ENCODE data around the gene TTPAL.

The TTPAL gene

GRCh38 chr20:44521484-44522481, 46.1 kb downstream of the TTPAL start, which contains the start of gene SERINC3 (continued):
- TF ChIP-seq CTCF (tag by site-specific recombination; IDR thresholded peaks at IDR 0.05): peak; percentile 7; the same call in 1 of the 2 replicates
- TF ChIP-seq ZNF449 (tag by site-specific recombination; IDR thresholded peaks at IDR 0.05): no peak
- no peak for TF ChIP-seq PRDM6 (tag by site-specific recombination; IDR thresholded peaks at IDR 0.05)
- no peak for TF ChIP-seq ZNF48 (tag by site-specific recombination; IDR thresholded peaks at IDR 0.05)
- no peak for TF ChIP-seq MYNN (tag by site-specific recombination; IDR thresholded peaks at IDR 0.05; ENCODE audit: borderline replicate concordance)
- TF ChIP-seq ZNF391 (tag by site-specific recombination; IDR thresholded peaks at IDR 0.05; ENCODE audit: borderline replicate concordance, low read depth): no peak
- TF ChIP-seq TRIM28 (IDR thresholded peaks at IDR 0.05; ENCODE audit: borderline replicate concordance, low read length): 0 out of 2 replicates have a peak, but pooled peaks have one; percentile 16
- TF ChIP-seq ZNF140 (tag by site-specific recombination; IDR thresholded peaks at IDR 0.05): no peak
- peak; percentile 74; the same call in 1 of the 2 replicates for TF ChIP-seq ZNF2 (tag by site-specific recombination; IDR thresholded peaks at IDR 0.05)
- no peak for TF ChIP-seq ZNF302 (tag by site-specific recombination; IDR thresholded peaks at IDR 0.05; ENCODE audit: low read depth)
- TF ChIP-seq ZBTB11 (tag by site-specific recombination; conservative IDR thresholded peaks at IDR 0.05; ENCODE audit: low read depth): peak; percentile 92
- peak; percentile 76 for TF ChIP-seq ZXDB (tag by site-specific recombination; IDR thresholded peaks at IDR 0.05)
- TF ChIP-seq ZNF248 (tag by site-specific recombination; IDR thresholded peaks at IDR 0.05): no peak
- no peak for TF ChIP-seq ZNF623 (tag by site-specific recombination; IDR thresholded peaks at IDR 0.05)
- no peak for TF ChIP-seq ZNF239 (tag by site-specific recombination; IDR thresholded peaks at IDR 0.05)
- TF ChIP-seq ZNF600 (tag by site-specific recombination; IDR thresholded peaks at IDR 0.05): peak; percentile 71
- TF ChIP-seq ZNF670 (tag by site-specific recombination; IDR thresholded peaks at IDR 0.05; ENCODE audit: low read depth): no peak
- TF ChIP-seq ZBTB6 (tag by site-specific recombination; IDR thresholded peaks at IDR 0.05): no peak
- no peak for TF ChIP-seq EGR2 (tag by site-specific recombination; IDR thresholded peaks at IDR 0.05; ENCODE audit: low read depth)
- TF ChIP-seq GFI1B (tag by site-specific recombination; IDR thresholded peaks at IDR 0.05): no peak
- no peak for TF ChIP-seq ZNF266 (tag by site-specific recombination; IDR thresholded peaks at IDR 0.05; ENCODE audit: low read depth)
- TF ChIP-seq ZNF704 (tag by site-specific recombination; IDR thresholded peaks at IDR 0.05): no peak
- no peak for TF ChIP-seq ZNF274 (IDR thresholded peaks at IDR 0.05; ENCODE audit: low read length)
- no peak for TF ChIP-seq ZNF274 (tag by site-specific recombination; IDR thresholded peaks at IDR 0.05; ENCODE audit: borderline replicate concordance)
- TF ChIP-seq GLIS1 (tag by site-specific recombination; IDR thresholded peaks at IDR 0.05): peak; percentile 34; the same call in 1 of the 2 replicates
- TF ChIP-seq ZNF138 (tag by site-specific recombination; IDR thresholded peaks at IDR 0.05; ENCODE audit: borderline replicate concordance): no peak
- peak; percentile 50; the same call in 1 of the 2 replicates for TF ChIP-seq ZNF394 (tag by site-specific recombination; IDR thresholded peaks at IDR 0.05; ENCODE audit: borderline replicate concordance)
- TF ChIP-seq SP7 (tag by site-specific recombination; IDR thresholded peaks at IDR 0.05): peak; percentile 55
- peak; percentile 78 for TF ChIP-seq WT1 (tag by site-specific recombination; IDR thresholded peaks at IDR 0.05)
